SJCRH30 (cell line): Measurements from ENCODE around the gene SPEM1. TPM values are rescaled to one million over a fixed set of nuclear protein-coding genes. Genes with fewer than 3 reads are reported as not detected.
"Not testable (repeated sequence)": the region's sequence is repeated elsewhere in the genome, so short reads cannot be mapped to it uniquely, and the experiment has no call there.

Experiments
- DNase-seq, 2 experiments: peaks; one replicate each; pipeline ENCODE4 v3.0.0-alpha.2; 2015 to 2020
- H3K27ac ChIP-seq: fragments of 250-450 bp; sonication (Bioruptor Pico); 2 replicates; pipeline ENCODE4 v1.5.1; 2020; ENCODE audit warnings: mild to moderate bottlenecking, moderate library complexity
- H3K27me3 ChIP-seq: fragments of 250-450 bp; sonication (Bioruptor Pico); 2 replicates; pipeline ENCODE4 v1.5.1; 2020; ENCODE audit warnings: mild to moderate bottlenecking, moderate library complexity
- H3K36me3 ChIP-seq: fragments of 250-450 bp; sonication (Bioruptor Pico); 2 replicates; pipeline ENCODE4 v1.5.1; 2020; ENCODE audit warnings: mild to moderate bottlenecking, moderate library complexity
- H3K4me1 ChIP-seq: fragments of 250-450 bp; sonication (Bioruptor Pico); 2 replicates; pipeline ENCODE4 v1.5.1; 2020; ENCODE audit warnings: mild to moderate bottlenecking, moderate library complexity
- H3K4me3 ChIP-seq: fragments of 250-450 bp; sonication (Bioruptor Pico); 2 replicates; pipeline ENCODE4 v1.5.1; 2020; ENCODE audit warnings: mild to moderate bottlenecking, moderate library complexity
- H3K9me3 ChIP-seq: fragments of 250-450 bp; sonication (Bioruptor Pico); replicated peaks from 2 replicates; pipeline ENCODE4 v1.5.1; 2020; ENCODE audit warnings: mild to moderate bottlenecking, moderate library complexity
- total RNA-seq: library from RNA; depleted of rRNA; stranded (reverse); fragments of >200 nt; shearing (Covaris generic); gene quantifications from 2 replicates; pipeline ENCODE4 v1.2.3, GENCODE V29; 2014; rRNA removed

SPEM1 gene
- total RNA-seq, 1 experiment from 2014 or later = not detected

DNA sequence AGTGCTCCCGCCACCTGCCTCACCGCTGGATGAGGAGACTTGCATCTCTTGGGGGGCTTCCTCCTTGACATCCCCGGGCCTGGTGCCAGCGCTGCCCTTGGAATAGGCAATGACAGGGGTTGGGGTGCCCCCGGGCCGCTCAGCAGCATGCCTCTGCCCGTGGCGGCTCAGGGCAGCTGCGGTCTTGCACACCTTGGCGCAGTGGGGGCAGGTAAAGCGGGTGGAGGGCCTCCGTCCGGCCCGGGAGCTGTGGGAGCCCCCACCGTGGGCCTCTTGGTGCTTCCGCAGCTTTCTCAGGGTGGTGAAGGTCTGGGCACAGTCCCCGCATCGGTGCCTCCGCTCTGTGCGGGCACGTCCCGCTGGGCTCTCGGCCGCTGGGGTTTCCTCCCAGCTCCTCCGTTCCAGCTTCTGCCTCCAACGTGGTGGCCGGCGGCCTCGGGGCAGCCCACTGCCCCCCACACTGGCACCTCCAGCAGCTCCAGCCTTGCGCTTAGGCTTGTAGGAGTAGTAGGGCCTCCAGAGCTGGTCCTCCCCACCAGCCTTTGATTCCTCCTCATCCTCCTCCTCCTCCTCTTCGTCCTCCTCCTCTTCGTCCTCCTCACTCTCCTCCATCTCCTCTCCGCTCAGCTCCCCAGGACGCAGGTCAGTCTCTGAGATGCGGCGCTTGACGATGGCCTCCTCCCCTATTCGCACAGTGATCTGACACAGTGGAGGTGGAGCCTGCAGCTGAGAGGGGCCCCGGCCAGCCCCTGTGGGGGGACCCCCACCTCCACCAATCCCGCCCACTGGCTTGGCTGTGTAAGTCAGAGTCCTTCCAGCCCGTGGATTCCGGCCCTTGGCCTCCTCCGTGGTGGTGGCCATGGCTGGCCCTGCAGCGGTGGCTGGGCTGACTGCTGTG, 42.6 kb downstream of the SPEM1 start:
- Histone ChIP-seq H3K36me3 (no peaks in the 10 kb centered on the region; the same call in none of the 2 replicates), H3K4me3 (no peak overlapping the region), H3K27ac (no peak overlapping the region), H3K4me1 (no peaks in the 10 kb centered on the region), H3K9me3 (no peaks in the 10 kb centered on the region), H3K27me3 (no peaks in the 10 kb centered on the region)
- DNase-seq = no peak

- Histone ChIP-seq H3K4me1 (no peaks in the 10 kb centered on the region), H3K4me3 (no peak overlapping the region), H3K9me3 (no peaks in the 10 kb centered on the region), H3K27me3 (no peaks in the 10 kb centered on the region), H3K27ac (no peak overlapping the region), H3K36me3 (no peaks in the 10 kb centered on the region; the same call in none of the 2 replicates)
- no peak for DNase-seq
Measured at GRCh38 chr17:7463372-7463846, 43.3 kb downstream of the SPEM1 start.

DNA sequence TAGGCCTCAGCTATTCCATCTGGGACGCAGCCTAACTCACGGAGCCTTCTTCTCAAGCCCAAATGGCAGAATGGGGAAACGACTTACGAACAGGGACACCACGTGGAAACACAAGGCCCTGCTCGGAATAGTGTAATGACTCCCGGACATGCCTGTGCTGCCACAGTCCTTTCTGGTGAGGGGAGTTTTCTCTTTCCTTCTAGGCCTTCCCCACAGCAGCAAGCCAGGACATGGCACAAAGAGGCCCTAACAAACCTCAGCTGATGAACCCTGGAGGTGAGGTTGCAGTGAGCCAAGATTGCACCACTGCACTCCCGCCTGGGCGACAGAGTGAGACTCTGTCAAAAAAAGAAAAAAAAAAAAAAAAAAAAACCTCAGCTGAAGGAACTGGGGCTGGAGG, 44.0 kb downstream of the SPEM1 start:
- H3K4me1 ChIP-seq = no peaks in the 10 kb centered on the region
- H3K36me3 ChIP-seq = no peaks in the 10 kb centered on the region; the same call in 1 of the 2 replicates
- no peaks in the 10 kb centered on the region for H3K9me3 ChIP-seq
- no peaks in the 10 kb centered on the region for H3K27me3 ChIP-seq
- no peak overlapping the region for H3K27ac ChIP-seq
- no peak for DNase-seq
- H3K4me3 ChIP-seq = no peak overlapping the region

DNA sequence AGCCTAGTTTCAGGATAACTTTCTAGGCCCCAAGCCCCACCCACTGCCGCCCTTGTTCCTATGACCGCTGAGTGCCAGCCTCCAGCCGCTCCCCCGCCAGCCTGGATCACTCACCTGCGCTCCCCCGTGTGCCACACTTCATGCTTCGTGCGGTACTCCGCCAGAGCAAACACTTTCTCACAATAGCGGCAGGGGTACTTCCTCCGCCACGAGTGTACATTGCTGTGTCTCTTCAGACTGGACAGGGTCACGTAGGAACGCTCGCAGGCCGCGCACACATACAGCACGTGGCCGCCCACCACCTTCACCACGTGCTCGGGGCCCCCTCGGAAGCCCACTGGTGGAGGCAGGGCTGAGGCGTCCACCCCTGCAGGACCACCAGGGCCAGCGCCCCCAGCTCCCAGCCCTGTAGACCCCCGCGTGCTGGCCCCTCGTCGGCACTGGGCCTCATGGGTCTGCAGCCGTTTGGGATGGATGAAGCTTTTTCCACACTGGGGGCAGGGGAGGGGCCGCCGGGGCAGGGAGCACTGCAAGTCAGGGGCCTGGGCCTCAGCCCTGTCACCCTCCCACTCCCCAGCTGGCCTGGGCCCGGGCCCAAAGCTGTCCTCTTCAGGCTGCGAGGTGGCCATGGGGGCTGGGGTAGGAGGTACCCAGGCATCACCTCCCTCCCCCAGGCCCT, 45.6 kb downstream of the SPEM1 start:
- H3K9me3 ChIP-seq = no peaks in the 10 kb centered on the region
- no peaks in the 10 kb centered on the region for H3K36me3 ChIP-seq
- H3K4me1 ChIP-seq = no peaks in the 10 kb centered on the region
- no peak overlapping the region for H3K27ac ChIP-seq
- H3K4me3 ChIP-seq = no peak overlapping the region
- DNase-seq = no peak
- no peaks in the 10 kb centered on the region for H3K27me3 ChIP-seq

- no peaks in the 10 kb centered on the region for H3K9me3 ChIP-seq
- no peak overlapping the region for H3K27ac ChIP-seq
- DNase-seq = no peak
- no peak overlapping the region for H3K4me3 ChIP-seq
- no peaks in the 10 kb centered on the region for H3K27me3 ChIP-seq
- no peaks in the 10 kb centered on the region for H3K4me1 ChIP-seq
- no peaks in the 10 kb centered on the region for H3K36me3 ChIP-seq
Measured at GRCh38 chr17:7466318-7466638, 46.2 kb downstream of the SPEM1 start.

DNA sequence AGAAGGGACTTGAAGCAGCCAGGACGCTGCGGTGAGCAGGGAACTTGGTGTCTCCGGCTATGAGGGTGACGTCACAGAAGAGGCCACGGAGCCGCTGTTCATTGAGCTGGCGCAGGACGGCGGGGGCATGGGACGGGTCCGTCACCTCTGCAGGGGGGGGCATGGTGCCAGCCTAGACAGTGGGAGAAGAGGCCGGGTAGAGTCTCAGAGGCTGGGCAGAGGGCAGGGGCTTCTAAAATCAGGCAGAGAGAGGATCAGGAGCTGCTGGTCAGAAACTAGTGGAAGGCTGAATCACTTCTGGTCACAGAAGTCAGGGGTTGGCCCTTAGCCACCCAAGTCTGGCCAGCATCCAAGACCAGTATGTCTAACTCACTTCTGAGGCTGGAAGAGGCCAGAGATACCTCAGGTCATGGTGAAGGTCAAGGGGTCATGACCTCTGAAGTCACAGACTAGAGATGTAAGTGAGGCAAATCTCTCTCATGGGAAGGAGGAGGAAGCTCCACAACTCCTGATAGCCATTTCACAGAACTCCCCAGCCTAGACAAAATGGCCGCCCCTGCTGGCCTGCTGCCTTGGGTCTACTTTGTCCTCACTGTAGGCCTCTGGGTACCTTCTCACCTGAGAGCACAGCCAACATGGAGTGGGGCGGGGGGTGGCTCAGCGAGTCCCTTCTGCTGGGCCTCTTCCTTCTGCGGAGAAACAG, 46.7 kb downstream of the SPEM1 start:
- Histone ChIP-seq H3K36me3 (no peaks in the 10 kb centered on the region), H3K27ac (no peak overlapping the region), H3K4me1 (no peaks in the 10 kb centered on the region), H3K27me3 (no peaks in the 10 kb centered on the region), H3K4me3 (no peak overlapping the region), H3K9me3 (no peaks in the 10 kb centered on the region)
- no peak for DNase-seq

DNA sequence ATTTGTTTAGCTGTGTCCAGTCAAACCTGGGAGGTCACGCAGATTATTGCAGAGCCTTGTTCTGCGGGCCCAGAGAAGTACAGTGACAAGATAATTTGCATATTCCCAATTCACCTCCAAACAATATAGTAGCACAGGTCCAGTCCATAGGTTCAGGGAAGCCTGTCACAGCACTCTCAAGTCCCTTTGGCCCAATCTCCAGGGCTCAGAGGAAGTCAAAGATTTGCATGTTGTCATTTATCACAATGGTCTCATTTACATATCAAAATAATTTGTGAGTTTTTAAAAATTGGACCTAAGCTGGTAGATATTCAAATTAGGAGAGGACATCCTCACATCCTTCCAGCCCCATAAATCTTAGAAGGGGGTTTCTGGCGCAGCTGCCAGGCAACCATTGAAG, 47.4 kb downstream of the SPEM1 start:
- Histone ChIP-seq H3K4me3 (no peak overlapping the region), H3K27me3 (no peaks in the 10 kb centered on the region), H3K4me1 (no peaks in the 10 kb centered on the region), H3K27ac (no peak overlapping the region), H3K9me3 (no peaks in the 10 kb centered on the region), H3K36me3 (no peaks in the 10 kb centered on the region)
- DNase-seq = no peak

DNA sequence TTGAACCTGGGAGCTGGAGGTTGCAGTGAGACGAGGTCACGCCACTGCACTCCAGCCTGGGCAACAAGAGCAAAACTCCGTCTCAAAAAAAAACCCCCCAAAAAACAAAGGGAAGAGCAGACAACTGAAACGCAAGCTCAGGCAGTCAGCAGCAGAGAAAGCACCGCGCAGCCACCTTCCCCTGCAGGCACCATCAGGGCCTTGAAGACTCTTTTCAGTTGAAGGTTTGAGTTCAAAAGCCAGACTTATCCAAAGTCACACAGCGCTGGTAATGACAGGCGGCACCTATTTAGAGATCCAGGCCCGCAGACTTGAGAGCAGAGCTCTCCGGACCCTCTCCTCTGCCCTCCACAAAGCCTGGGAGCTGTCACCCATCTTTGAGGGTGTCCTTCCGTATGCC, 48.2 kb downstream of the SPEM1 start:
- Histone ChIP-seq H3K27me3 (no peaks in the 10 kb centered on the region), H3K9me3 (no peaks in the 10 kb centered on the region), H3K4me1 (no peaks in the 10 kb centered on the region), H3K4me3 (no peak overlapping the region), H3K36me3 (no peaks in the 10 kb centered on the region), H3K27ac (no peak overlapping the region)
- no peak for DNase-seq

DNA sequence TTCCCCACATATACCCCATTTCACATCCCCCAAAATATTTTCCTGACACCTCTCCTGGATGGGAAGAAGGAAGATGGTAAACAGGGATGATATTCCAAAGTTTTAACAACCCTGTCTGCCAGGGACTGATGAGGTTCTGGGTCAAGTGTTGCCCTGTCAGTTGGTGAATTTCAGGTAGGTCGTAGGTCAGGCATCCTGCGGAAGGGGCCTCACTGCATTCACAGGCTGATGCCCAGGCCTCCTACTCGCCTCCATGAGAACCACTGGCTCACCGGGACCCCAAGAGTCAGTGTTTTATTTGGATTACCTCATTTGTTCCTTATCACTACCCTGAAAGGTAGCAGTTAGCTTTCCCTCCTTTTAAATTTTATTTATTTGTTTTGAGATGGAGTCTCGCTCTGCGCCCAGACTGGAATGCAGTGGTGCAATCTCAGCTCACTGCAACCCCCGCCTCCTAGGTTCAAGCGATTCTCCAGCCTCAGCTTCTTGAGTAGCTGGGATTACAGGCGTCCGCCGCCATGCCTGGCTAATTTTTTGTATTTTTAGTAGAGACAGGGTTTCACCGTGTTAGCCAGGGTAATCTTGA, 48.8 kb downstream of the SPEM1 start:
- no peaks in the 10 kb centered on the region for H3K27me3 ChIP-seq
- H3K9me3 ChIP-seq = no peaks in the 10 kb centered on the region
- DNase-seq = no peak
- H3K27ac ChIP-seq = no peak overlapping the region
- no peaks in the 10 kb centered on the region for H3K36me3 ChIP-seq
- H3K4me3 ChIP-seq = no peak overlapping the region
- no peaks in the 10 kb centered on the region for H3K4me1 ChIP-seq

DNA sequence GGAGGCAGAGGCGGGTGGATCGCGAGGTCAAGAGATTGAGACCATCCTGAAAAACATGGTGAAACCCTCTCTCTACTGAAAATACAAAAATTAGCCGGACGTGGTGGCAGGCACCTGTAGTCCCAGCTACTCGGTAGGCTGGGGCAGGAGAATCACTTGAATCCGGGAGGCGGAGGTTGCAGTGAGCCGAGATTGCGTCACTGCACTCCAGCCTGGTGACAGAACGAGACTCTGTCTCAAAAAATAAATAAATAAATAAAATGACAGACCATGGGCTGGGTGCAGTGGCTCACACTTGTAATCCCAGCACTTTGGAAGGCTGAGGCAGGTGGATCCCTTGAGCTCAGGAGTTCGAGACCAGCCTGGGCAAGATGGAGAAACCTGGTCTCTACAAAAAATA, 49.7 kb downstream of the SPEM1 start:
- not testable (repeated sequence) for H3K36me3 ChIP-seq, DNase-seq, H3K27ac ChIP-seq, H3K4me1 ChIP-seq, H3K9me3 ChIP-seq, H3K27me3 ChIP-seq, H3K4me3 ChIP-seq

DNA sequence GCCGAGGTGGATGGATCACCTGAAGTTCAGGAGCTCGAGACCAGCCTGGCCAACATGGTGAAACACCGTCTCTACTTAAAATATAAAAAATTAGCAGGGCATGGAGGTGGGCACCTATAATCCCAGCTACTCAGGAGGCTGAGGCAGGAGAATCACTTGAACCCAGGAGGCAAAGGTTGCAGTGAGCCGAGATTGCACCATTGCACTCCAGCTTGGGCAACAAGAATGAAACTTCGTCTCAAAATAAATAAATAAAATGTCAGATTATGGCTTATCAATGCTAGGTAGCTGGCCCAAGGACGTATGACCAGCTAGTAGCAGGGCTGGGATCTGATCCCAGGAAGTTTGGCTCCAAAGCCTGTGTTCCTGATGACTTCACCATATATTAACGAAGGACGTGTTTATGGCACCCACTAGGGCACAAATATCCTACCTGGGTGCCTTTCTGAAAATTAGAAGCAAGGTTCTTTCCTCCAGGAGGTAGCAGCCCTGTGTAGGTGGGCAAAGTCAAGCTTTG, 50.4 kb downstream of the SPEM1 start:
- not testable (repeated sequence) for H3K9me3 ChIP-seq, H3K4me3 ChIP-seq, H3K4me1 ChIP-seq, DNase-seq, H3K27me3 ChIP-seq, H3K27ac ChIP-seq, H3K36me3 ChIP-seq

Other genes starting within 250 kb of the SPEM1 start
- 0.79 and 0.84 TPM in 2 replicates for gene ASGR1, start 241.0 kb upstream of the SPEM1 start, total RNA-seq
- 1.9 and 3.9 TPM in 2 replicates for gene DLG4, start 200.5 kb upstream of the SPEM1 start, total RNA-seq
- 44.6 and 64.2 TPM in 2 replicates for gene ACADVL, start 200.4 kb upstream of the SPEM1 start, total RNA-seq
- gene DVL2, start 185.8 kb upstream of the SPEM1 start, total RNA-seq = 33.4 and 39.0 TPM in 2 replicates
- gene PHF23, start 180.9 kb upstream of the SPEM1 start, total RNA-seq = 28.7 and 30.9 TPM in 2 replicates
- gene GABARAP, start 177.9 kb upstream of the SPEM1 start, total RNA-seq = 139 and 141 TPM in 2 replicates
- 36.1 and 36.9 TPM in 2 replicates for gene CTDNEP1, start 168.6 kb upstream of the SPEM1 start, total RNA-seq
- 39.6 and 43.8 TPM in 2 replicates for gene ELP5, start 168.1 kb upstream of the SPEM1 start, total RNA-seq
- gene CLDN7, start 157.8 kb upstream of the SPEM1 start, total RNA-seq = 0.25 and 0.34 TPM in 2 replicates
- gene SLC2A4, start 138.6 kb upstream of the SPEM1 start, total RNA-seq = 1.3 and 1.5 TPM in 2 replicates
- not detected in 2 replicates for gene YBX2, start 125.7 kb upstream of the SPEM1 start, total RNA-seq
- 339 and 372 TPM in 2 replicates for gene EIF5A, start 112.7 kb upstream of the SPEM1 start, total RNA-seq
- gene GPS2, start 105.0 kb upstream of the SPEM1 start, total RNA-seq = 32.2 and 39.7 TPM in 2 replicates
- 18.7 and 19.7 TPM in 2 replicates for gene NEURL4, start 91.0 kb upstream of the SPEM1 start, total RNA-seq
- 0.20 and 0.67 TPM in 2 replicates for gene ACAP1, start 83.8 kb upstream of the SPEM1 start, total RNA-seq
- 1.7 and 2.6 TPM in 2 replicates for gene KCTD11, start 68.2 kb upstream of the SPEM1 start, total RNA-seq
- not detected in 2 replicates for gene TMEM95, start 65.2 kb upstream of the SPEM1 start, total RNA-seq
- gene TNK1, start 39.2 kb upstream of the SPEM1 start, total RNA-seq = not detected in 2 replicates
- gene PLSCR3, start 25.8 kb upstream of the SPEM1 start, total RNA-seq = 5.9 and 6.7 TPM in 2 replicates
- gene TMEM256, start 16.2 kb upstream of the SPEM1 start, total RNA-seq = 62.4 and 71.8 TPM in 2 replicates
- gene NLGN2, start 12.5 kb upstream of the SPEM1 start, total RNA-seq = 5.0 and 6.8 TPM in 2 replicates
- gene SPEM2, start 5.3 kb downstream of the SPEM1 start, total RNA-seq = not detected in 2 replicates
- not detected in 2 replicates for gene SPEM3, start 8.5 kb downstream of the SPEM1 start, total RNA-seq
- 0.10 and 0.53 TPM in 2 replicates for gene TMEM102, start 15.1 kb downstream of the SPEM1 start, total RNA-seq
- gene FGF11, start 19.2 kb downstream of the SPEM1 start, total RNA-seq = 4.0 and 5.0 TPM in 2 replicates
- gene CHRNB1, start 24.7 kb downstream of the SPEM1 start, total RNA-seq = 33.3 and 36.9 TPM in 2 replicates
- gene ZBTB4, start 59.3 kb downstream of the SPEM1 start, total RNA-seq = 4.7 and 5.3 TPM in 2 replicates
- not detected in 2 replicates for gene SLC35G6, start 61.1 kb downstream of the SPEM1 start, total RNA-seq
- 27.7 and 32.0 TPM in 2 replicates for gene POLR2A, start 64.0 kb downstream of the SPEM1 start, total RNA-seq
- not detected in 2 replicates for gene TNFSF12, start 128.7 kb downstream of the SPEM1 start, total RNA-seq
- 0.40 and 0.41 TPM in 2 replicates for gene TNFSF13, start 138.4 kb downstream of the SPEM1 start, total RNA-seq
- 63.8 and 73.6 TPM in 2 replicates for gene SENP3, start 141.6 kb downstream of the SPEM1 start, total RNA-seq
- 0.18 TPM in 1 of 2 replicates, not detected in the other for gene CD68, start 159.3 kb downstream of the SPEM1 start, total RNA-seq
- gene MPDU1, start 163.5 kb downstream of the SPEM1 start, total RNA-seq = 44.1 and 49.9 TPM in 2 replicates
- gene SOX15, start 169.8 kb downstream of the SPEM1 start, total RNA-seq = 0.10 and 0.30 TPM in 2 replicates
- 30.2 and 30.6 TPM in 2 replicates for gene FXR2, start 194.6 kb downstream of the SPEM1 start, total RNA-seq
- 17.3 and 17.6 TPM in 2 replicates for gene SAT2, start 207.5 kb downstream of the SPEM1 start, total RNA-seq
- gene SHBG, start 209.8 kb downstream of the SPEM1 start, total RNA-seq = 0.14 and 0.38 TPM in 2 replicates
- gene ATP1B2, start 230.6 kb downstream of the SPEM1 start, total RNA-seq = 0.04 and 0.10 TPM in 2 replicates